ENCODE data around the gene BACH1. TPM values are rescaled to one million over a fixed set of nuclear protein-coding genes. Genes with fewer than 3 reads are reported as not detected.

The BACH1 gene
- total and polyA plus RNA-seq, 8 donors: 33.3 to 117 (median 39.5) TPM

DNA sequence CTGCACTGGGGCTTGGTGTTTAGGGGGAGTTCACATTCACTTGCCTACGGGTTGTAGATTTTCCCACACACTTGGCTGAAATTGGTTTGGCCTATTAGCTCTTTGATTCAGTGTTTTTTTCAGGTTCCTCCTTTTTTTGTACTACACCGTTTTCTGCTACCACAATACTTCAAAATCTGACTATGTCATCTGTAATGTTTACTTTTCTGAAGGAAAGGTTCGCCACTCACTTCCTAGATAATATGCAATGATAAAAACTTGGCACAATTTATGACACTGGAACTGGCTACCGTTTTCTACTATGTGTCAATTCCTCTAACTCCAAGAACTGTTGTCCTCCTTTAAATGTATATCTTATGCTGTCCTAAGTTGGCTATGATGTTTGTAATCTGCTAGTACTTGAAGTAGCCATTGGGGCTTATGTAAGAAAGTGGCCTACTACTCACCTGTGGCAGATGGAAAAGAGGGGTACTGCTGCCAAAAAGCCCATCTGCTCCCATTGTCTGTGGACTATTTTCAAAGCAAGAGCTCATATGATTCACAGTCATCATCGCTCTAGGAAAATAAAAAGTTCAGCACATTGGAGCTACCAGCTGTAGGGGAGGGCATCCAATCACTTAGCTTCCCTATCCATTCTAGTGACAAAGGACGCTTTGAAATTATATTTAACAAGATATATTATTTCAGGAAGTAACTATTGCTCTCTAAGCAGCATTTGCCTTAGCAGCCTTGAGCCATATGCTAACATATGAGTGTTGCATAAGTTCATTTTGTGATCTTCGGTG is 42.4 kb upstream of the BACH1 start:
- DNase-seq: no peak
- Histone ChIP-seq H3K4me1 (peaks cover 0 to 30% of the 10 kb centered on the region in 2 donors), H3K27me3 (no peaks in the 10 kb centered on the region), H3K36me3 (no peaks in the 10 kb centered on the region), H3K4me3 (no peak overlapping the region), H3K9me3 (peaks cover 0 to 28% of the 10 kb centered on the region in 2 donors), H3K27ac (peak overlapping the region in 1 of 2 donors; percentile 48)
- intact Hi-C loops (cut with DNase I): no loop called here
- ATAC-seq: peak; percentile 59
- TF ChIP-seq, protein P1, sequence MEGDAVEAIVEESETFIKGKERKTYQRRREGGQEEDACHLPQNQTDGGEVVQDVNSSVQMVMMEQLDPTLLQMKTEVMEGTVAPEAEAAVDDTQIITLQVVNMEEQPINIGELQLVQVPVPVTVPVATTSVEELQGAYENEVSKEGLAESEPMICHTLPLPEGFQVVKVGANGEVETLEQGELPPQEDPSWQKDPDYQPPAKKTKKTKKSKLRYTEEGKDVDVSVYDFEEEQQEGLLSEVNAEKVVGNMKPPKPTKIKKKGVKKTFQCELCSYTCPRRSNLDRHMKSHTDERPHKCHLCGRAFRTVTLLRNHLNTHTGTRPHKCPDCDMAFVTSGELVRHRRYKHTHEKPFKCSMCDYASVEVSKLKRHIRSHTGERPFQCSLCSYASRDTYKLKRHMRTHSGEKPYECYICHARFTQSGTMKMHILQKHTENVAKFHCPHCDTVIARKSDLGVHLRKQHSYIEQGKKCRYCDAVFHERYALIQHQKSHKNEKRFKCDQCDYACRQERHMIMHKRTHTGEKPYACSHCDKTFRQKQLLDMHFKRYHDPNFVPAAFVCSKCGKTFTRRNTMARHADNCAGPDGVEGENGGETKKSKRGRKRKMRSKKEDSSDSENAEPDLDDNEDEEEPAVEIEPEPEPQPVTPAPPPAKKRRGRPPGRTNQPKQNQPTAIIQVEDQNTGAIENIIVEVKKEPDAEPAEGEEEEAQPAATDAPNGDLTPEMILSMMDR (IDR thresholded peaks at IDR 0.05): no peak

DNA sequence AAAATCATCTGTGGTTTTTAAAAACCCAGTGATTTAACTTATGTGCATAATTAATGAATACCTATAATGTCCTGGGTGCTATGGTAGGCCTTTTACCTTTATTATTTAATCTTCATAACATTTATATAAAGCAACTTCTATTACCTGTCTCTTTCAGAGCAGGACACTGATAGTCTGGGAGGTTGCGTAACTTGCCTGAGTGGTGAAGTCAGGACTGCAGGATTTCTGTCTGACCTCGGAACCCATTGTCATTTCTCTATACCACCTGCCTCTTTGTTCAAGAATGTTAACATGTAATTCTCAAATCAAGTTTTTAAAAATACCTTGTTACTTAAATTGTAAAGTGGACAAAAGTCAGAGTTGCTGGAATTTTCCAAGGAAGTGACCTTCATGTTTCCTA is 41.0 kb upstream of the BACH1 start:
- Histone ChIP-seq H3K27me3 (no peaks in the 10 kb centered on the region), H3K9me3 (peaks cover 0 to 27% of the 10 kb centered on the region in 2 donors), H3K36me3 (no peaks in the 10 kb centered on the region), H3K4me3 (no peak overlapping the region), H3K4me1 (peaks cover 0 to 30% of the 10 kb centered on the region in 2 donors), H3K27ac (no peak overlapping the region)
- TF ChIP-seq, protein P1 (IDR thresholded peaks at IDR 0.05): no peak
- ATAC-seq (no peak), DNase-seq (no peak)
- intact Hi-C loops (cut with DNase I): no loop called here

DNA sequence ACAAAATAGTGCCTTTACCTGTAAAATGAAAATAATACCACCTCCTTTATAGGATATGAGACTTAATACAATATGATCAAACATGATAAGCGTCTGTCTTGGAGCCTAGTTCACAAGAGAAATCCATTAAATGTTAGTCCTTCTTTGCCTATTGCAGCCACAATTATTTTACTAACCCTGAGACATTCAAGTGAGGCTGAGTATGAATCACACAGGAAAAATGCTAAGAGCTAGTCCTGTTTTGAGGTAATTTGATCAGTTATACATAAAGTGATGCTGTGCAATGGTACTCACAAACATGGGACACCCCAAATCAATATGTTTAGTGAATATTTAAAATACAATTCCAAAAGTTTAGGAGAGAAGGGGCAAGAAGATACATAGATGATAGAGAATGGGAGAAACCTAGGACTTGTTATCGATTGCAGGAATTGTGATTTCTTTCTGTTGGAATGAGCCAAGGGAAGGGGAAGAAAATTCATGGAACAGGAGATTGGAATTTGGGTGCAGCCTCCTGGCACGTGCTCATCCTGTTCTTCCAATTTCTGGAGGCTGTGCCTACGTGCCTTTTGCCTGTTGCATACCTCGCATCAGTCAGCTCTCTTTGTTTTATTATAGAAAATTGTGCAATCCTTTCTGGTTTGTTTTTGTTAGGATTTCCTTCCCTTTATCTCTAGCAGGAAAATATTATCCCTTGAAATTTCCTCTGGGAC is 39.9 kb upstream of the BACH1 start:
- Histone ChIP-seq H3K4me1 (peaks cover 0 to 30% of the 10 kb centered on the region in 2 donors), H3K27ac (no peak overlapping the region), H3K9me3 (peaks cover 0 to 16% of the 10 kb centered on the region in 2 donors), H3K4me3 (no peak overlapping the region), H3K36me3 (no peaks in the 10 kb centered on the region), H3K27me3 (no peaks in the 10 kb centered on the region)
- intact Hi-C loops (cut with DNase I): no loop called here
- TF ChIP-seq, protein P1 (IDR thresholded peaks at IDR 0.05): no peak
- DNase-seq: peak in 1 of 4 donors; percentile 26
- ATAC-seq: peak; percentile 34

DNA sequence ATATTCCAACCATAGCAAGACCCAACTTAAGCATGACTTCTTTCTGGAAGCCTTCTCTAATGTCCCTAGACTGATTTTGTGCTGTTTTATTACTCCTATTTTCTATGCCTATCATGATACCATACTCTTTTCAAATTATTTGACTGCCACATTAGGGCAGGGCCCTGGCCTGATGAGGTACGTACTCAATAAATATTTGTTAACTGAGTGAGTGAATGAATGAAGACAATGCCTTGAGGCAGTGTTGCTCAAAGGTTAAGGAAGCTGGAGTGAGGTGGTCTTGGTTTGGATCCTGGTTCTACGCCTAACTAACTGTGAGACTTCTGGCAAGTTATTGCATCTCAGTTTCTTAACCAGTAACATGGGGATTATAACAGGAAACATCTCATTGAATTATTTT is 38.3 kb upstream of the BACH1 start:
- ATAC-seq: no peak

More for the DNA sequence above, 38.3 kb upstream of the BACH1 start:
- Histone ChIP-seq H3K9me3 (no peaks in the 10 kb centered on the region), H3K36me3 (no peaks in the 10 kb centered on the region), H3K4me1 (peaks cover 0 to 29% of the 10 kb centered on the region in 2 donors), H3K4me3 (no peak overlapping the region), H3K27ac (no peak overlapping the region), H3K27me3 (no peaks in the 10 kb centered on the region)
- intact Hi-C loops (cut with DNase I): no loop called here
- no peak for DNase-seq
- TF ChIP-seq, protein P1 (IDR thresholded peaks at IDR 0.05): no peak

All from left lung (tissue), 10 donors.